ENCODE results near the gene PARP15. TPM values are rescaled to one million over a fixed set of nuclear protein-coding genes. Genes with fewer than 3 reads are reported as not detected.

Gene PARP15
- polyA plus RNA-seq, 1 donor (not counting 4 experiments of a cell fraction or from before 2014, with no cell fraction given), result 0.25 TPM

- Histone ChIP-seq H3K9ac (ENCODE audit: control insufficient read depth, extremely low read depth, insufficient read depth, low read length) (no peak overlapping the region), H3K9me3 (ENCODE audit: control insufficient read depth, low read depth, low read length) (peaks cover 2% of the 10 kb centered on the region), H3K27me3 (ENCODE audit: control insufficient read depth, extremely low read depth, insufficient read depth, low read length) (peaks cover 4% of the 10 kb centered on the region), H3K27ac (ENCODE audit: control insufficient read depth, insufficient read depth, low read length) (no peak overlapping the region), H4K20me1 (ENCODE audit: control insufficient read depth, extremely low read depth, insufficient read depth, low read length) (no peaks in the 10 kb centered on the region), H3K36me3 (ENCODE audit: control insufficient read depth in 2 of 2, extremely low read depth in 1 of 2, insufficient read depth in 2 of 2, low read length in 2 of 2) (no peaks in the 10 kb centered on the region), H2AFZ (ENCODE audit: control insufficient read depth, low read length) (no peak overlapping the region), H3K4me2 (ENCODE audit: control insufficient read depth, extremely low read depth, insufficient read depth, low read depth, low read length) (no peak overlapping the region), H3K4me1 (ENCODE audit: control insufficient read depth, extremely low read depth, insufficient read depth, low read length) (peaks cover 3% of the 10 kb centered on the region), H3K4me3 (ENCODE audit: control insufficient read depth in 2 of 3, extremely low read depth in 1 of 3, insufficient read depth in 2 of 3, low read depth in 1 of 3, low read length in 3 of 3) (no peak overlapping the region), H3K9me1 (ENCODE audit: control insufficient read depth, extremely low read depth, insufficient read depth, low read length) (no peaks in the 10 kb centered on the region), H3K79me2 (ENCODE audit: control insufficient read depth, insufficient read depth, low read length) (no peaks in the 10 kb centered on the region)
- dilution Hi-C loops (cut with MboI; ENCODE audit: extremely low pct_ligation_motif_present, low sequenced_read_pairs), result no loop called here
- TF ChIP-seq CTCF (optimal IDR thresholded peaks at IDR 0.05 in 1 of 3, IDR thresholded peaks at IDR 0.05 in 1 of 3, conservative IDR thresholded peaks at IDR 0.05 in 1 of 3; ENCODE audit: extremely low read depth in 1 of 3, insufficient read depth in 2 of 3, low read length in 3 of 3), result no peak
- TF ChIP-seq EZH2 (IDR thresholded peaks at IDR 0.05; ENCODE audit: low read length), result no peak
- FAIRE-seq (no peak), DNase-seq (ENCODE audit: low read depth, low spot score) (no peak)
These were observed 87.9 kb downstream of the PARP15 start for GRCh38 chr3:122665226-122665786.

GRCh38 chr3:122665881-122666280 is 88.4 kb downstream of the PARP15 start:
- Histone ChIP-seq H4K20me1 (ENCODE audit: control insufficient read depth, extremely low read depth, insufficient read depth, low read length) (no peaks in the 10 kb centered on the region), H3K4me1 (ENCODE audit: control insufficient read depth, extremely low read depth, insufficient read depth, low read length) (peaks cover 3% of the 10 kb centered on the region), H3K4me3 (ENCODE audit: control insufficient read depth in 2 of 3, extremely low read depth in 1 of 3, insufficient read depth in 2 of 3, low read depth in 1 of 3, low read length in 3 of 3) (no peak overlapping the region), H2AFZ (ENCODE audit: control insufficient read depth, low read length) (no peak overlapping the region), H3K9me1 (ENCODE audit: control insufficient read depth, extremely low read depth, insufficient read depth, low read length) (no peaks in the 10 kb centered on the region), H3K27me3 (ENCODE audit: control insufficient read depth, extremely low read depth, insufficient read depth, low read length) (peaks cover 4% of the 10 kb centered on the region), H3K4me2 (ENCODE audit: control insufficient read depth, extremely low read depth, insufficient read depth, low read depth, low read length) (no peak overlapping the region), H3K9ac (ENCODE audit: control insufficient read depth, extremely low read depth, insufficient read depth, low read length) (no peak overlapping the region), H3K79me2 (ENCODE audit: control insufficient read depth, insufficient read depth, low read length) (no peaks in the 10 kb centered on the region), H3K36me3 (ENCODE audit: control insufficient read depth in 2 of 2, extremely low read depth in 1 of 2, insufficient read depth in 2 of 2, low read length in 2 of 2) (no peaks in the 10 kb centered on the region), H3K27ac (ENCODE audit: control insufficient read depth, insufficient read depth, low read length) (no peak overlapping the region), H3K9me3 (ENCODE audit: control insufficient read depth, low read depth, low read length) (peaks cover 2% of the 10 kb centered on the region)
- FAIRE-seq, result no peak
- TF ChIP-seq EZH2 (IDR thresholded peaks at IDR 0.05; ENCODE audit: low read length) (no peak), CTCF (optimal IDR thresholded peaks at IDR 0.05 in 1 of 3, IDR thresholded peaks at IDR 0.05 in 1 of 3, conservative IDR thresholded peaks at IDR 0.05 in 1 of 3; ENCODE audit: extremely low read depth in 1 of 3, insufficient read depth in 2 of 3, low read length in 3 of 3) (no peak)
- DNase-seq (ENCODE audit: low read depth, low spot score), result no peak
- dilution Hi-C loops (cut with MboI; ENCODE audit: extremely low pct_ligation_motif_present, low sequenced_read_pairs), result no loop called here

All from keratinocyte (primary cell).